Activated CD8-positive, alpha-beta memory T cell treated with anti-CD3 and anti-CD28 coated beads for 4 hours (primary cell): ENCODE data around the gene COLEC12.

Experiments
- DNase-seq, 2 donors: peaks; one replicate each; pipeline ENCODE4 v3.0.0-alpha.2; 2020; ENCODE audit warnings: low read depth in 2 of 2

The COLEC12 gene

GRCh38 chr18:475202-476031, 25.1 kb downstream of the COLEC12 start:
- no peak for DNase-seq

- no peak for DNase-seq
Measured at GRCh38 chr18:474416-474815, 26.1 kb downstream of the COLEC12 start.

- no peak for DNase-seq
Measured at GRCh38 chr18:473802-474201, 26.7 kb downstream of the COLEC12 start.

- DNase-seq, result no peak
Measured at GRCh38 chr18:471716-472115, 28.8 kb downstream of the COLEC12 start.

GRCh38 chr18:470661-471501, 29.6 kb downstream of the COLEC12 start:
- no peak for DNase-seq

- DNase-seq, result no peak
Measured at GRCh38 chr18:468955-469790, 31.3 kb downstream of the COLEC12 start.

- no peak for DNase-seq
Measured at GRCh38 chr18:463827-464541, 36.5 kb downstream of the COLEC12 start.

- DNase-seq, result no peak
Measured at GRCh38 chr18:463403-463802, 37.1 kb downstream of the COLEC12 start.

- DNase-seq, result no peak
Measured at GRCh38 chr18:461762-462161, 38.7 kb downstream of the COLEC12 start.

- DNase-seq, result no peak
Measured at GRCh38 chr18:460791-461190, 39.7 kb downstream of the COLEC12 start.

- DNase-seq, result no peak
Measured at GRCh38 chr18:459814-460593, 40.5 kb downstream of the COLEC12 start.

- DNase-seq, result no peak
Measured at GRCh38 chr18:457521-458412, 42.7 kb downstream of the COLEC12 start.

GRCh38 chr18:457140-457519, 43.4 kb downstream of the COLEC12 start:
- no peak for DNase-seq

- DNase-seq, result no peak
Measured at GRCh38 chr18:456361-457139, 44.0 kb downstream of the COLEC12 start.

- no peak for DNase-seq
Measured at GRCh38 chr18:453400-453799, 47.1 kb downstream of the COLEC12 start.

- no peak for DNase-seq
Measured at GRCh38 chr18:452816-453215, 47.7 kb downstream of the COLEC12 start.

GRCh38 chr18:449374-449773, 51.1 kb downstream of the COLEC12 start:
- DNase-seq, result no peak

GRCh38 chr18:448116-448790, 52.2 kb downstream of the COLEC12 start:
- no peak for DNase-seq
